ENCODE data around the gene TRIP13.

Gene TRIP13

DNA sequence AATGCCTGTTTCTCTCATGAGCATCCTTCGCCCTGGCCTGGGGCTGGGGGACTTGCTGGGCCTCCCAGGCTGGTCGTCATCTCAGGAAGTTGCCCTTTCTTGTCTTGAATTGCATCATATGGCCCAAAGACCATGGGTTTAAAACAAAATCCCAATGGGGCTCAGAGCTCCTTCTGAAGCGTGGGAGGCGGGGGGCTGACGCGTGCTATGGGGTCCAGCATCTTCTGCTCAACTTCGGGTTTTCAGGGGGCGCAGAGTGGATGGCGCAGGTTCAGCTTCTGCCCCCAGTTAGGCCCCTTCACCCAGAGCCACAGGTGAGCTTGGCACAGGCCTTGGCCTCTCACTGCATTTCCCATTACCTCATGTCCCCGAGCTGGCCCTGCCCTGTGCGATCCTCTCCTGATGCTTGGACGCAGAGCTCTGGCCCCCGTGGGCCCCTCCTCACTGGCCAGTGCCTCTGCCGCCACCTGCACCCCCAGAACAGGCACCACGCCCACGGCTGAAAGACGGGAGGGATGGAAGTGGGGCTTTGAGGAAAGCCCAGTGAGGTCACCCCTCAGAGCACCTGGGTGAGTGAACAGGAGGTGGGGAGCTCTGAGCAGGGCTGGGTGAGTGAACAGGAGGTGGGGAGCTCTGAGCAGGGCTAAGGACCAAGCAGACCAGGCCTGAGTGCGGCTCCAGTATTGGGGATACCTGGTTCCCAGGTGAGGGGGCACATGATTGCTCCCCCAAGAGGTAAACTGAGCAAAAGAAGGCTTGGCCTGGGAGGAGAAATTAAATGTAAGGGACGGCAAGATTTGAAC, 56.0 kb downstream of the TRIP13 start:
- H3K27me3 ChIP-seq (ENCODE audit: insufficient read depth, low read length): no peaks in the 10 kb centered on the region
- H3K4me3 ChIP-seq (ENCODE audit: low read length): no peak overlapping the region
- H2AFZ ChIP-seq (ENCODE audit: low read depth, low read length): no peak overlapping the region
- H3K4me1 ChIP-seq (ENCODE audit: insufficient read depth, low read length): peaks cover 28% of the 10 kb centered on the region
- no peaks in the 10 kb centered on the region for H3K9me3 ChIP-seq (ENCODE audit: low read length)
- H3K36me3 ChIP-seq (ENCODE audit: insufficient read depth, low read length): no peaks in the 10 kb centered on the region

DNA sequence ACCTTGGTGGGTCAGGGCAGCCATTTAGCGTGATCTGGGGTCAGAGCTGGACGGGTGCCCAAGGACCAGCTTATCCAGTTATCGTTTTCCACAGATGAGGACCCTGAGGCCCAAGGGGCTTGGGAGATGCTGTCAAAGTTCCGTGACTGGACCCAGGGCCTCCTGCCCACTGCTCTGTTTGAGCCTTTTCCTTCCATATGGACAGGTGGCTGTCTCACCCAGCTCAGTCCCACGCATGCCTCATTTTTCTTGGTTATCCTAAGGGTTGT, 56.5 kb downstream of the TRIP13 start:
- H2AFZ ChIP-seq (ENCODE audit: low read depth, low read length): no peak overlapping the region

DNA sequence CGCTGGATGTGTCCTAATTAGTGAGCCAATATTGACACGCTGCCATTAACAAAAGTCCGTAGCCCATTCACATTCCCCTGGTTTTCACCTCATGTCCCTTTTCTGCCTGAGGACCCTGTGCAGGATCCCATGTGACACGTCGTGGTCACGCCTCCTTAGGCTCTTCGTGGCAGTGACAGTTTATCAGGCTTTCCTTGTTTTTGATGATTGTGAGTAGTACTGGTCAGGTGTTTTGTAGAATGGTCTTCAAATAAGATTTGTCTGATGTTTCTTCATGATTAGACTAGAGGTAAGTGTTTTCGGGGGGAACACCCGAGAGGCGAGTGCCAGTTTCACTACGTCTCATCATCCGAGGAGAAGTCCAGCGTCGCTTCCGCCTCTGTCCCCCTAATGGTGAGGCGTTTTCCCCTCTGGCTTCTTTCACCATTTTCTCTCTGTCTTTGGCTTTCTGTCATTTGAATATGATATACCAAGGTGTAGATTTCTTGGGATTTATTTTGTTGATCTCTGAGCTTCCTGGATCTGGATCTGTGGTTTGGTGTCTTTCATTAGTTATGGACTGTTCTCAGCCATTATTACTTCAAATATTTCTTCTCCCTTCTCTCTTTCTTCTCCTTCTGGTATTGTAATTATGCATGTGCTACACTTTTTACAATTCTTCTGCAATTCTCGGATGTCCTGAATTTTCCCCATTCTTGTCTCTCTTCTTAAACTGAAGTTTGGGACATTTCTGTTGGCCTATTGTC, 57.3 kb downstream of the TRIP13 start:
- no peak overlapping the region for H3K4me3 ChIP-seq (ENCODE audit: low read length)
- H3K36me3 ChIP-seq (ENCODE audit: insufficient read depth, low read length): no peaks in the 10 kb centered on the region
- H2AFZ ChIP-seq (ENCODE audit: low read depth, low read length): no peak overlapping the region
- H3K27me3 ChIP-seq (ENCODE audit: insufficient read depth, low read length): no peaks in the 10 kb centered on the region
- no peaks in the 10 kb centered on the region for H3K9me3 ChIP-seq (ENCODE audit: low read length)
- H3K4me1 ChIP-seq (ENCODE audit: insufficient read depth, low read length): peaks cover 28% of the 10 kb centered on the region

More for the DNA sequence above, 56.5 kb downstream of the TRIP13 start:
- H3K4me3 ChIP-seq (ENCODE audit: low read length): no peak overlapping the region
- peaks cover 28% of the 10 kb centered on the region for H3K4me1 ChIP-seq (ENCODE audit: insufficient read depth, low read length)
- H3K36me3 ChIP-seq (ENCODE audit: insufficient read depth, low read length): no peaks in the 10 kb centered on the region
- H3K27me3 ChIP-seq (ENCODE audit: insufficient read depth, low read length): no peaks in the 10 kb centered on the region
- no peaks in the 10 kb centered on the region for H3K9me3 ChIP-seq (ENCODE audit: low read length)

DNA sequence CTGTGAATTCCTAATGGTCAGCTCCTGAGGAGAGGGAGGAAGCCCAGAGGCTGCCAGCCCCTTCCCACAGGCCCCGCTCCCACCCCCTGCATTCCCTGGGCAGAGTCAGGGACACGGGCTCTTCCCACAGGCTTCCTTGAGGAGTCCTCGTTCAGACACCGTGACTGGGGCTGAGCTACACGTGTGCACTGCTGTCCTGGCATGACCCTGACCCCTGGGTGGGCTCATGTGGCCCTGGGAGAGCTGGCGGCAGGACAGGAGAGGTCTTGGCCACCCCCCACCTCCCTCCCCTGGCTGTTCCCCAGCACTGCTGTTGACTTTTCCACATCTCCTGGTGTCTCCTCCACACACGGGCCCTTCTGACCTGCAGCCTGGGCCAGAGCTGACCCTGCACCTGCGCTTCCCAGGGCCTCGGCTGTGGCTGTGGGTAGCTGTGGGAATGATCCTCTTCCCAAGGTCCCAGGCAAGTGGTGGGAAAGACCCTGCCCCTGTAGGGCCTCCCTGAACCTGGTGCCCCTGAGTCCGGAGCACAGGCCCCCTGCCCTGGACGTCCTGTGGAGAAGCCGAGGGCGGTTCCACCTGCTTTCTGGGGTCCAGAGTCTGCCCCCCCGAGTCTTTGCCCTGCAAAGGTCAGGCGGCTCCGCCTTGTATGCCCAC, 59.4 kb downstream of the TRIP13 start:
- H3K4me1 ChIP-seq (ENCODE audit: insufficient read depth, low read length): peaks cover 17% of the 10 kb centered on the region
- H3K27me3 ChIP-seq (ENCODE audit: insufficient read depth, low read length): no peaks in the 10 kb centered on the region
- no peak overlapping the region for H3K4me3 ChIP-seq (ENCODE audit: low read length)
- no peaks in the 10 kb centered on the region for H3K36me3 ChIP-seq (ENCODE audit: insufficient read depth, low read length)
- H3K9me3 ChIP-seq (ENCODE audit: low read length): no peaks in the 10 kb centered on the region
- H2AFZ ChIP-seq (ENCODE audit: low read depth, low read length): no peak overlapping the region

DNA sequence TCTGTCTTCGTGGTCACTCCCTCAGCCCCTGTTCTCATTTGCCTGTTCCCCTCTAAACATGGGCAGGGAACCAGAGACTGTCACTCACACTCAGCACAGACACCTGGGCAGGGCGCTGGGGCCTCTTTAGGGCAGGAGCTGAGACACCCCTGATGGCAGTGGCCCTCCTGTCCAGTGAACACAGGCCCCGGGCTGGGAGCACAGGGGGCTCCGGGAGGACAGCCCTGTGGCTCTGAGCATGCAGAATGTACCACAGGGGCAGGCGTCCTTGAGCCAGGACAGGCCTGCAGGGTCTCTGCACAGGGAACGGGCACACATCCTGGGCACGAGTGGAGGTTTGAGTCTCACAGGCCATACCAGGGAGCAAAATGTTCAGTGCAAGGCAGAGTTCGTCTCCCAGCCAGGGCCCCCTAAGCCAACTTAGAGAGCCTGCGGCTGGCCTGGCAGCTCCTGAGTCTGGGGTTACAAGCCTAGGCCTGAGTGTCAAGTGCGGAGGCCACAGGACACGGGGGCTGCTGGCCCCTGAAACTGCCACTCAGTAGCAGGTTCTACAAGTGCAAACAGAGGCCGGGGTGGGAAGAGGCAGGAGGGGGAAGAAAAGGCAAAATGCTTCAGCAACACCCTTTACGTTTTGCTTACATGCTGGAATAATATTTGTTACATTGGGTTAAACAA, 60.0 kb downstream of the TRIP13 start:
- H3K9me3 ChIP-seq (ENCODE audit: low read length): no peaks in the 10 kb centered on the region
- no peaks in the 10 kb centered on the region for H3K27me3 ChIP-seq (ENCODE audit: insufficient read depth, low read length)
- H3K36me3 ChIP-seq (ENCODE audit: insufficient read depth, low read length): no peaks in the 10 kb centered on the region
- no peak overlapping the region for H3K4me3 ChIP-seq (ENCODE audit: low read length)
- peaks cover 18% of the 10 kb centered on the region for H3K4me1 ChIP-seq (ENCODE audit: insufficient read depth, low read length)
- H2AFZ ChIP-seq (ENCODE audit: low read depth, low read length): no peak overlapping the region

DNA sequence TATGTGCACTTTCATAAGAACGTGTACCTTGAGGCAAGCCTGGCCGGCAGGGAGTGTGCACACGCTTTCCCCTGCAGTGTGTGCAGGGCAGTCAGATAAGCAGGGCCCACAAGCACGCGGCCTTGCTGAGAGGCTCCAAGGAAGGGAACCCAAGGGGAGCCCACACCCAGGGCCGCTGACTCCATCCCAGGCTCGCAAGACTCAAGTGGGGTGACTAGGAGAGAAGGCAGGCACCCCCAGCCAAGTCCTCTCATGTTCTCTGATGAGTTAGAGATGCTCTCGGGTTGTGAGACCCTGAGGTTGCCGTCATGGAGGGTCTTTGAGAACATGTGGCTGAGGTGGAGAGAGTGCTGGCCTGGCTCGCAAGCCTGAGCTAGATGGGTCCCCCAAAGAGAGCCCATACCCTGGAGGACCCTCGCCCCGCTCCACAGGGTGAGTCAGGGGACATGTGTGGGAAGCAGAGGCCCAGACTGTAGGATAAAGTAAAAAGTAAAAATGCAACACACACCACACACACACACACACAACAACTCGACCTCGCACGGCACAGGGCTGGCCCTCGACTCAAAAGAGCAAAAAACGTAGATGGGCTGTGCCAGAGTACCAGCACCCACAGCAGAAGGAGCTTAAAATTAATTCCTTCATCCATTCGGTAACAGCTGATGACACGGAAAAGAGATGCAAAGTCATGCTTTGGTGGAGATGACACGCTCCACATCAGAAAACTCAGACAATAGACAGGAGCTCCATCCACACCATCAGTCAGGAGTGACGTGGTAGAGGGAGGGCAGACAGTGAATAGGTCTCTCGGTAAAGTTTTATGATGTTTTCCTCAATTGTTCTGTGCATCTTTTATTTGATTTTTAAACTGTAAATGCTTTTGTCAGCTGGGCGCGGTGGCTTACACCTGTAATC, 61.1 kb downstream of the TRIP13 start:
- Histone ChIP-seq H2AFZ (ENCODE audit: low read depth, low read length) (no peak overlapping the region), H3K27me3 (ENCODE audit: insufficient read depth, low read length) (no peaks in the 10 kb centered on the region), H3K9me3 (ENCODE audit: low read length) (no peaks in the 10 kb centered on the region), H3K4me3 (ENCODE audit: low read length) (no peak overlapping the region), H3K36me3 (ENCODE audit: insufficient read depth, low read length) (no peaks in the 10 kb centered on the region), H3K4me1 (ENCODE audit: insufficient read depth, low read length) (peaks cover 18% of the 10 kb centered on the region)

DNA sequence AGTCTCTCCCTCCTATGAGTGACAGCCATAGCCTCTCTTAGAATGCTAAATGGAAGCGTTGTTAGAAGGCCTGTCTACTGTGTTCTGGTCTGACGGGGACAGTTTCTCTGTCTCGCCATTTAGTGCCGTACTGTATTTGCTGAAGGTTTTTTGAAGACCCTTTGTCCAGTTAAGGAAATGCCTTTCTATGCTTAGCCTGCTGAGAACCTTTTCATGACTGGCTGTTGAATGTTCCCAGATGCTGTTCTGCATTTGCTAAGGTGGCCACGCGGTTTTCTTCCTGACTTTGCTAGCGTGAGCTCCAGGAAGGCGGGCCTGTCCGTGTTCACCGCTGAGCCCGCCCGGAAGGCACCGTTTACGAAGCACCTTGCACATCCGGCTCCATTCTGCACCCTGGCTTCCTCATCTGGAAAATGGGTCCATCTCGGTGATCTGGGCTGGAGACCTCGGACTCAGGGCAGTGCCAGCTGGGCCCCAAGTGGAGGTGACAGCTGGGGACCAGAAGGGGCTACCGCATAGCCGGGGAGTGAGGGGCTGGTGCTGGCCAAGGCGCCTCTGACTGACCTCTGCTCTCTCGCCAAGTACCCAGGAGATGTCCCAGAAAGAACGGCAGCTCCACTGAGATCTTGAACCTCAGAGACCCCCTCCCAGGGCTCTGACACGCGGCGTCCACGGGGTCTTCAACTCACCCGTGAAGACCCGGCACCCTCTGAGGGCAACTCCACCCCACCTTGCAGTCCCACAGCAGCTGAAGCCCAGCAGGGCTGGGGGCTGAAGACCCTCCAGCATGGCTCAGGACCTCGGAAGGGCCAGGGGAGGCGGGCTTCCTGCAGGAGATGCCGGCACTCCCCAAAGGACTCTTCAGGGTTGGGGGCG, 63.4 kb downstream of the TRIP13 start:
- Histone ChIP-seq H3K36me3 (ENCODE audit: insufficient read depth, low read length) (no peaks in the 10 kb centered on the region), H3K4me3 (ENCODE audit: low read length) (no peak overlapping the region), H3K9me3 (ENCODE audit: low read length) (no peaks in the 10 kb centered on the region), H2AFZ (ENCODE audit: low read depth, low read length) (no peak overlapping the region), H3K27me3 (ENCODE audit: insufficient read depth, low read length) (no peaks in the 10 kb centered on the region), H3K4me1 (ENCODE audit: insufficient read depth, low read length) (peaks cover 18% of the 10 kb centered on the region)

DNA sequence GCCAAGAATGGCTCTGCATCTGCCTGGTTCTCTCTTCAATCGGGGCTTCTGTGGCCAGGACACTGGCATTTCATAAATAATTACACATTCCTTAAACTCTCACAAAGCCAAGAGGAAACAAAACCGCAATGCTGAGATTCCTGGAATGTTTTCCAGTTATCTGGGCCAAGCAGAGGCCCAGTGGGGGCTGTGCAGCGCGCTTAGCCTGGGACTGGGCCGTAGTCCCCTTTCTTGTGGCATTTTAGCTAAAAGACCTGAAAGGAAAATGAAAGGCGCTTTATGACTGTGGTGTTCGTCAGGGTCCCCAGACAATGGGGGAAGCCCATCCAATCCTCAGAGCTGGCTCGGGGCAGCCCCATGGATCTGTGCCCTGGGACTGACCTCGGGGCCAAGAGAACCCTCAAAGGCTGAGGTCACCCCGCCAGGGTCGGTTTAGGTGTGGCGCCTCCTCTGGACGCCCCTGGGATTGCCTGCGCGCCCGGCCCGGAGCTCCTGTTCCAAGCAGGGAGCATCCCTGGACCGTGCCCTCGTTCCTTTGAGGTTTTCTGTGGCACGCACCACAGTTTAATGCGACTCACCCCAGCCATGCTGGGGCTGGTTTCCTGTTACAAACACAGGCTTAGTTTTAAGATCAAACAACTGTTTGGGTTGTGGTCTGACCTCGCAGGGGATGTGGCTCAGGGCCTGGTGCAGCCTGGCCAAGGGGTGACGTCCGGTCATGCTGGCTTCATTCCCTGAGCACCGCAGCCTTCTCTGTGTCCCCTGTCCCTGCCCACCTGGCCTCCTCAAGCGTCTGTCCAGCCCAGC, 64.5 kb downstream of the TRIP13 start:
- Histone ChIP-seq H3K4me1 (ENCODE audit: insufficient read depth, low read length) (peaks cover 18% of the 10 kb centered on the region), H2AFZ (ENCODE audit: low read depth, low read length) (peak overlapping the region; percentile 31), H3K36me3 (ENCODE audit: insufficient read depth, low read length) (no peaks in the 10 kb centered on the region), H3K4me3 (ENCODE audit: low read length) (no peak overlapping the region), H3K9me3 (ENCODE audit: low read length) (no peaks in the 10 kb centered on the region), H3K27me3 (ENCODE audit: insufficient read depth, low read length) (no peaks in the 10 kb centered on the region)

DNA sequence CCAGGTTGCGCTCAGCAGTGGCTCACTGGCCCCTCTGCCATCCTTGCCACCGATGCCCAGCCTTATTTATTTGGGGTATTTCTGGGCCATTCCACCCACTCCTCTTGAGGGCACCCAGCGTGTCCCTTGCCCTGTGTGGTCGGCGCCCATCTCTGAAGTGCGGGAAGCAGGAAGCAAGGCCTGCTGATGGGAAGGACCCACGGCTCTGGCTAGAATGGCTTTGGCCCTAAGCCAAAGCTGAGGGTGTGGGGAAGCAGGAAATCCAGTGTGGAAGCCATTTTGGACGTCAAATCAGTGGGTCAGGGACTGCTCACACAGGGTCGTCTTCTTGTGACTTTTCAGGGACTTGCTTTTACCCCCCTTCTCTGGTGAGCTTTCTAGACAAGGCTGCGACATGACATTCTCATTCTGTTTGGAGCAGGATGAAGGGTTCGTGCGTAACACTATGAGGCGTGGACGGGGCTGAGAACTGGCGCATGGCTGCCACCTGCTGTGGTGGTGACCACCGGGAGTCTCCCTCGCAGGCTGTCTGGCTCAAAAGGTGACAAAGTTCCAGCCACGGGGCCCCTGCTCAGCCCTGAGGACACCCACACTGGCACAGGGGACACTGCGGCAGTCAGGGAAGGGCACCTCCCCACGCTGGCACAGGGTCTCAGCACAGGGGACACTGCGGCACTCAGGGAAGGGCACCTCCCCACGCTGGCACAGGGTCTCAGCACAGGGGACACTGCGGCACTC, 65.2 kb downstream of the TRIP13 start:
- Histone ChIP-seq H2AFZ (ENCODE audit: low read depth, low read length) (no peak overlapping the region), H3K9me3 (ENCODE audit: low read length) (no peaks in the 10 kb centered on the region), H3K4me3 (ENCODE audit: low read length) (no peak overlapping the region), H3K36me3 (ENCODE audit: insufficient read depth, low read length) (no peaks in the 10 kb centered on the region), H3K27me3 (ENCODE audit: insufficient read depth, low read length) (no peaks in the 10 kb centered on the region), H3K4me1 (ENCODE audit: insufficient read depth, low read length) (peaks cover 15% of the 10 kb centered on the region)

DNA sequence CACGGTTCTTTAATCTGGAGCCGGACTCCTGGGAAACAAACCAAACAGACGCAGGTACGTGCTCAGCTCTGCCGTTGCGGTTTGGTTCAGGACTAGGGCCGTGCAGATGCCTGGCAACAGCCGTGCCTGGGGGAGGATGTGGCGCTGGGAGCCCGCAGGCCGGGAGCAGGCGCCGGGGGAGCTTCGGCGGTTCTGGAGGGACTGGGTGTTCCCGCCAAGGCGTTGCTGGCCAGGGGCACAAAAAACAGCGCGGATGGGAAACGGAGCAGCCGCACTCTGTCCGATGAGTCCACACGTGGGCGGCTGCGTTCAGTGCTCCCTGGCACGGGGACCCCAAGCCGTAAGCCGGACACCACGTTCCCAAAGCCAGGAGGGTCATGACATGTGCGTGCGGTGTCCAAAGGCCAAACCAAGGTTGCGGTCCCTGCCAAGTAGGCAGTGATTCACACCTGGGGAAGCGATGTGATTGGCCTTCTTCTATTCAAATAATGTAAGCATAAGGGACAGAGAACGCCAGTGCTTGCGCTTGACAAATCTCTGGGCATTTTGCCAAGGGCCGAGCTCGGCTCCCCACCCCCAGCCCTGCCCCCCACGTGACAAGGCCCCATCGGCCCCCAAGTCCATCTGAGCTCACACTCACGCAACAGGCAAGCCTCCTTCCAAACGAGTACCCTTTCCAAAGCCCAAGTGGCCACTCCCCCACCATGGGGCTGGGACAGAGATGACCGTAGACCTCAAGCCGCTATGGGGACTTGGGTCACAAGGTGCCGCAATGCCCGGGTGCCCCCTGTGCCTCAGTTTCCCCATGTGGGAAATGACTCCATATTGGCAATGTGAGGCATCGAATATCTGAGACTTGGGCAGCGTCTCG, 66.3 kb downstream of the TRIP13 start:
- no peaks in the 10 kb centered on the region for H3K36me3 ChIP-seq (ENCODE audit: insufficient read depth, low read length)
- H3K27me3 ChIP-seq (ENCODE audit: insufficient read depth, low read length): no peaks in the 10 kb centered on the region
- H3K4me3 ChIP-seq (ENCODE audit: low read length): no peak overlapping the region
- H2AFZ ChIP-seq (ENCODE audit: low read depth, low read length): no peak overlapping the region
- H3K4me1 ChIP-seq (ENCODE audit: insufficient read depth, low read length): peaks cover 12% of the 10 kb centered on the region
- H3K9me3 ChIP-seq (ENCODE audit: low read length): peaks cover 2% of the 10 kb centered on the region
